SKM-1 (cell line): Measurements from ENCODE around the gene RFXANK.
"Not testable (repeated sequence)": the region's sequence is repeated elsewhere in the genome, so short reads cannot be mapped to it uniquely, and the experiment has no call there.

ENCODE experiments used
- DNase-seq: peaks from one replicate; lab custom pipeline; 2025; ENCODE audit not compliant: unreplicated experiment; lab: John Stamatoyannopoulos, UW

The RFXANK gene

GRCh38 chr19:19170053-19170872, 21.8 kb upstream of the RFXANK start, which contains the start of gene MEF2B:
Gene MEF2B, minus strand, starts transcription at chr19:19170263. Its CDS starts 19,528 bp downstream, at chr19:19150735.
- DNase-seq = no peak

GRCh38 chr19:19170873-19171672, 21.0 kb upstream of the RFXANK start:
- DNase-seq = no peak

- peak; percentile 32 for DNase-seq
Observed at GRCh38 chr19:19171821-19172532, 20.1 kb upstream of the RFXANK start.

DNA sequence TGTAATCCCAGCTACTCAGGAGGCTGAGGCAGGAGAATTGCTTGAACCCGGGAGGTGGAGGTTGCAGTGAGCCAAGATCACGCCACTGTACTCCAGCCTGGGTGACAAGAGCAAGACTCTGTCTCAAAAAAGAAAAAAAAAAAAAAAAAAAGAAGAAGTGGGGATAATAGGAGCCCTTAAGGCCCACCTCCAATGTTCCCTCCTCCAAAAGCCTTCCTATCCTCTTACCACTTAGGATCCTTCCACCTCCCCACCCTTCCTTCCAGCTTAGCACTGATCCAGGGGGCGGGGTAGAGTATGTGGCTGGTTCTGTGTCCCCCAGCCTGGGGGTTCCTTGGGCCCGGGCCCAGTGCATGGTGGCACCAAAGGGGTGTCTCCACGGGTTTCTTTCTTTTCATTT, 18.8 kb upstream of the RFXANK start:
- DNase-seq = not testable (repeated sequence)

GRCh38 chr19:19176950-19177349, 15.1 kb upstream of the RFXANK start:
- no peak for DNase-seq

DNA sequence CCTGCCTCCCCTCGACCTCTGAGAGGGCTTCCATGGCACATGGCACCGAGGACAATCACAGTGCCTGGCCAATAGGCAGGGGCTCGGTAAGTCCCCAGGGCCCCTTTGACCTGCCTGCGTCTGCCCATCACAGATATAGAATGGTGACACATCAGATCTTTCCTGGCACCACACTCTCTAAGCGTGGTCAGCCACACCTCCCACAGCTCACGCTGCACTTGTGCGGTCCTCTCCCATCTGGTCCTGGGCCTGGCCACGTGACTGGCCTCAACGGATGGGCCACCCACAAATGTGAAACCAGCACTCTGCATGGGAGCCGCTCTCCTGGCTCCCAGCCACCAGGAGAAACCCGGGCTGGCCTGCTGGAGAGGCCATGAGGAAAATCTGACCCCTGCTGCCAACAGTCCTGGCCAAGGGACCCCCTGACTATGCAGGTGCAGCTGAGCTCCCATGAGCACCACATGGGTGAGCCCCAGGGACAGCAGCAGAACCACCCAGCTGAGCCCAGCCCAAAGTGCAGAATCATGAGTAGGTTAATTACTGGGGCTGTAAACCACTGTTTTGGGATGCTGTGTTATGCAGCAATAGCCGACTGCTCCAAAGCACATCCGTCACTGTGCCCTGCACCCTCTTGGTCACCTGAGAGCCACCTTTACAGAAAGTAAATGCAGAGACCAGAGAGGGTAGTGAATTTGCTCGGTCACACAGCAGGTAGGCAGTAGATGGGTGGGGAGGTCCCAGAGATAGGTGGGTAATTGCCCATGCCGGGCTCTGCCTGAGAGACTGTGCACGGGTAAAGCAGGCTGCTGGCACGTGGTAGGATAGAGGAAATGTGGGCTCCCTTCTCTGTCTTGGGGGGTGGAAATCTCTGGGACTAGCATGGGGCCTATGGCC, 12.3 kb upstream of the RFXANK start:
- DNase-seq = no peak

DNA sequence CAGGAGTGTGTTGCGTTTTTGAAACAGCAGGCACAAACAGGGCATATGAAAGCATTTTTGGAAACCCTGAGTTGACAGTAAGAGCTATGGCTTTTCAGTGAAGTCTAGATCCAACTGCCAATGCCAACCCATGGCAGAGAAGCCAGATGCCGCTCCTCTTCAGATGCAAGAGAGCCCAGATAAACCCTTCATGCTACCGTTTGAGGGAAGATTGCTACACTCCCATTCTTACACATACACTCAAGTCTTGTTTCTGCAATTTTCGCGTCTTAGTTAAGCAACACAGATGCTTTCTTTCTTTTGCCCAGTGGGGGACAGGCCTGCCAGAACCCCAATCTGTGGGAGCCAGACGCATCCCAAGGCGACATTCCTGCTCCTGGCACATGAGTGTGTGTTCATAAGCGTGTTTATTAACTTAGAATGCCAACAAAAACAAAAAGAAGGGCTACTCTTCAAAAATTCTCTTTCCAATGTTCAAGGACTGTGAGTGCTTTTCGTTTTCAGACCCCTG, 10.5 kb upstream of the RFXANK start:
- peak; percentile 59 for DNase-seq

GRCh38 chr19:19185853-19186740, 6.0 kb upstream of the RFXANK start:
- peak; percentile 85 for DNase-seq

GRCh38 chr19:19186742-19187141, 5.3 kb upstream of the RFXANK start:
- no peak for DNase-seq

DNA sequence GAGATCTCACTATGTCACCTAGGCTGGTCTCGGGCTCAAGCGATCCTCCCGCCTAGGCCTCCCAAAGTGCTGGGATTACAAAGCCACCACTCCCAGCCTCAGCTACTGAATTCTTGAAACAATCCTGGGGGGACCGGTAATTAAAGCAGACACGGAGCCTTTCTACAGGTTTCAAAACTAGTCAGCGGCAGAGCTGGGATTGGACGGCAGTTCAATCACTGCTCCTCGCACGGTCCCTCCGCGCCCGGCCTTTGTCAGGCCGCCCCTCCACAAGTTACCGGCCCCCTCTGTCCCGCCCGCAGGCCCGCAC, 335 bp upstream of the RFXANK start:
- no peak for DNase-seq

DNA sequence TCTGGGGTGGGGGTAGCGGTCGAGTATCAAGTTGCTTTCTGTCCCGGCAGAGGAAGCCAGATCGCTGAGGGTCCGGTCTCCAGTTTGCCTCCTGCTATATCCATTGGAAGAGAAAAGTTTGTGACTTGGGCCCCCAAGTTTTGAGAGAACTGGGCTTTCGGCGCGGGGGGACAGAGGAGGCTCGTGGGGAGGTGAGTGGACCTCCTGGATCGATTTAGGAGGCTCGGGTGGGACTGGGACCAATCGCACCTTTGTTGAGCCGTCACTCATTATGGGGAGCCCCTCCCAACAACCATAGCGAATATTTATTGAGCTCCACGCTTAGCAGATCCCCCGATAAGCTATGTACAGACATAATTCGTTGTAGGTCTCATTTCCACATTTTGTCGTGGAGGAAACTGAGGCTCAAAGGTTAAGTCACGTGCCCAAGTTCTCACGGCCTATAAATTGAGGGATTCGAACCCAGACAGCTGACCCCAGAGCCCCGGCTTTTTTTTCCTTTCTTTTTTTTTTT, 909 bp downstream of the RFXANK start:
- no peak for DNase-seq

- no peak for DNase-seq
Observed at GRCh38 chr19:19193926-19194325, 1.9 kb downstream of the RFXANK start.

GRCh38 chr19:19201697-19202630, 9.9 kb downstream of the RFXANK start:
- no peak for DNase-seq

GRCh38 chr19:19202707-19203011, 10.6 kb downstream of the RFXANK start:
- DNase-seq = no peak

DNA sequence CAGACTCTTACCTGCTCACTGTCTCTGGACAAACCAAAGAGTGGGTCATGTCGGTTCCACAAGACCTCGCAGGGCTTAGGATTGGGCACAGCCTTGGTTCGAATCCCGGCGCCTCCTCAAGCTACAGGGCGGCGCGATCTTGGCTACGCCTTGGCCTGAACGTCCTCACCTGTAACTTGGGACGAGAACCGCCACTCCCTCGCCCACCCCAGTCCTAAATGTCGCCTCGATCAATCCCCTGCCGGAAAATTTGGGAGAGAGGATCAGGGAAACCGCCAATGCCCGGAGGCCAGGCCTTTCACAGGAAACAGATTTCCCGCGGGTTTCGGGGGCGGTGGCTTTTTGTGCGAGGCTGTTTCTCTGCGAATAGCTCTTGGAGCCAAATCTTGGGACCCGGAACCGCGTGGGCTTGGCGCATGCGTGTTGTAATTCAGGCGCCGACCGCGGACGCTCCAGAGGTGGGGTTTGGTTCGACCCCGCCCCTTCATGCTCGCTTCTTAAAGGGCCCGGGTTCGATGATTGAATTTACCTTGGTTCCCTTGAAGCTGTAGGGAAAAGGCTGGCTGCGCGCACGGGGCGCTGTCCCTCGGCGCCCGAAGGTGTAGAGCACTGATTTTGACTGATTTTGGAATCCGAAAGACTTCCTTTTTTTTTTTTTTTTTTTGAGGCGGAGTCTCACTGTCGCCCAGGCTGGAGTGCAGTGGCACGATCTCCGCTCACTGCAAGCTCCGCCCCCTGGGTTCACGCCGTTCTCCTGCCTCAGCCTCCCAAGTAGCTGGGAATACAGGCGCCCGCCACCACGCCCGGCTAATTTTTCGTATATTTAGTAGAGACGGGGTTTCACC, 11.2 kb downstream of the RFXANK start, which contains the start of gene NR2C2AP:
Gene NR2C2AP, minus strand, starts transcription at position 403 of the 845 bp plus-strand sequence. Its CDS starts 354 bp downstream, at position 49.
- peak; percentile 87 for DNase-seq

GRCh38 chr19:19204181-19204580, 12.1 kb downstream of the RFXANK start:
- no peak for DNase-seq
